ENCODE data around the gene LARGE1.
"Not testable (repeated sequence)": the region's sequence is repeated elsewhere in the genome, so short reads cannot be mapped to it uniquely, and the experiment has no call there.

LARGE1 gene

GRCh38 chr22:33584152-33584551, 336.1 kb downstream of the LARGE1 start:
- no peak for DNase-seq

GRCh38 chr22:33582822-33583400, 337.4 kb downstream of the LARGE1 start:
- no peak for DNase-seq

- no peak for DNase-seq
Measured at GRCh38 chr22:33580310-33580709, 340.0 kb downstream of the LARGE1 start.

- DNase-seq = peak; percentile 61
Measured at GRCh38 chr22:33579448-33580093, 340.7 kb downstream of the LARGE1 start.

DNA sequence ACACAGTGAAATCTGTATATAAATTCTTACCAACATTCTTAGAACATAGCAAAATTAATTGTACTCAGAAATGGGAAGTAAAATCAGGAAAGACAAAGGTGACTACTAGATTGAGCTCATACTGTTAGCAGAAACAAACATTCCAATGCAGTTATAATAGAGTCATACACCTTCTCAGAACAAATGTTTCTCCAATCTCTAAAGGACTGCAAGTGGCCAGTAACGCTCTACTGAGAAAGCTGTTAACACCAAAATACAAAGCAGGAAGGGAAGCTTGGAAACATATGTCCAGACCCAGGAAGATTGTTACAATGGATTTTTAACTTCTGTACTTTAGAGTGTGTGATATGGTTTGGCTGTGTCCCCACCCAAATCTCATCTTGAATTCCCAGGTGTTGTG, 341.5 kb downstream of the LARGE1 start:
- no peak for DNase-seq

- no peak for DNase-seq
Measured at GRCh38 chr22:33577862-33578411, 342.3 kb downstream of the LARGE1 start.

DNA sequence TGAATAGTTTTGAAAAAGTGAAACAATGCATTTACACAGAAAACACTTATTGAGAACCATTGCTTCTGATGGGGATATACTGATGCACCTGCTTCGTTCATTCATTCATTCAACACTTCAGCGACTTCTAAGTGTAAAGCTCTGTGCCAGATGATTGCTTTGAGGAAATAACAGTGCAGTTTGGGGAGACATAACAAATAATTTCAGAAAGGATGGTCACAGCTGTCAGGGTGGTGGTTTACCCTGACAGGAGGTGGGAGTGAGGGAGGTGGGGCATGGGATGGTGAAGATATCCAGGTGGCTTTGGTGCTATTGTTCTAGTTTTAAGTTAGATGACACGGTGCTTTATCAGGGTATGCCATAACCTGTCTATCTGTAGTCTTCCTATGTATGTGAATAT, 344.1 kb downstream of the LARGE1 start:
- DNase-seq = no peak

- no peak for DNase-seq
Measured at GRCh38 chr22:33575771-33576170, 344.5 kb downstream of the LARGE1 start.

- no peak for DNase-seq
Measured at GRCh38 chr22:33575041-33575440, 345.2 kb downstream of the LARGE1 start.

DNA sequence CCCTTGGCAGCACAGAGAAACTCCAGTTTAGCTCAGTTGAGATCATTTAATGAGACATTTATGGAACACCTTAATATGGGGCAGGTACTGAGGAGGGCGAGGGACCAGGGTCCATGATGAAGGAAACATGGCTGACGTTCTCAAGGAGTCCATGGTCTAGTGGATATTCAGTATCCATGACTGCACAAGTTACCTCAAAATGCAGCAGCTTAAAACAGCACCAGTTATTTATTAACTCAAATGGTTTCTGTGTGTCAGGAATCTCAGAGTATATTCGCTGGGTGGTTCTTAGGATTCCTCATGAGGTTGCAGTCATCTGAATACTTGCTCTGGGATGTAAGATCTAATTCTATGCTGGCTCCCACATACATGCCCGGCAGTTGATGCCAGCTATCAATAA, 346.8 kb downstream of the LARGE1 start:
- no peak for DNase-seq

DNA sequence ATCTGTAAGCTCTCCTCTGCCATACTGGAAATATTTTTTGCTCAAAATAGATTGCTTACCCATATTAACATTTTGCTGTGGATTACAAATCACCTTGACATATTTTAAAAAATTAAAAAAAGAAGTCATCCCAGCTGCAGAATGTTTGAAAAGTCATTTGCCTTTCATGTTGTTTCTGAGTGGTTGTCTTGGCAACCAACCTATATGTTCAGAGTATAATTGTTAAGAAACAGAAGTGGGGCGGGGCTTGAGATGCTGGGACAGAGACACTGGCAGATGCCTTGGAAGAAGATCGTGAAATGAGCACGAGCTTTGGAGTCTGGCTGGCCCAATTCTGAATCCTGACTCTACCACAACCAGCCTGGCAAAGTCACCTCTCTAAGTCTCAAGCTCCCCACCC, 348.2 kb downstream of the LARGE1 start:
- no peak for DNase-seq

- DNase-seq = no peak
Measured at GRCh38 chr22:33570110-33570509, 350.2 kb downstream of the LARGE1 start.

DNA sequence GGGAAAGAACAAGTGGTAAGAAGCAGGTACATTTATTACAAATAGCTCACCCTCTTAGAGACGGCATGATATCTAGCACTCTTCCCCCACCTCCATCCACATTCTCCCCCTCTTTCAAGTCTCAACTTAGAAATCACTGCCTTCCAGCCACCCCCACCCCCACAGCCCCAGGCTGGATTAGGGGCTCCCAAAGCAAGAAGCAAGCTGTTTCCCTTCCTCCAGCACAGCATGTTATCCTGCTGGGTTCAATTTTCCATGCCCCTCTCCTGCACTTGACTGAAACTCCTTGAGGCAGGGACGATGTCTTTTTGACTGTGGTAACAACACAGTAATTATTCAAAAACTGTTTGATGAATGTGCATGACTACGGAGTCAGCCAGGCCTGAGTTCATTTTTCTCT, 350.7 kb downstream of the LARGE1 start:
- DNase-seq = no peak

GRCh38 chr22:33569018-33569417, 351.3 kb downstream of the LARGE1 start:
- no peak for DNase-seq

GRCh38 chr22:33566495-33566894, 353.8 kb downstream of the LARGE1 start:
- DNase-seq = not testable (repeated sequence)

DNA sequence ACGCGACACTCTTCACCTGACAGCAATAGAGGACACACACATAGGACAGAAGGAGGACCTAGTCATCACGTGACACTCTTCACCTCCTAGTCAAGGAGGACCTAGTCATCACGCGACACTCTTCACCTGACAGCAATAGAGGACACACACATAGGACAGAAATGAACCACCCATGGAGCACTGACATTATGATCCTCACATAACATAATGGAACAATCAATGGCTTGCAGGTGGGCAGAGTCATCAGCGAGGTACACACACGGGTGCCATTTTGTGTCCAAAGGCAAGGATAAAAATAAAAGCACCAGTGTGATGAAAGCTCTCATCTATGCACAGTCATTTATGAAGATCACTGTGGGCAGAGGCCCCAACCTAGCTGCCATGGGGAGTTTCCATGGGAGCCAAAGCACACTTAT, 354.7 kb downstream of the LARGE1 start:
- no peak for DNase-seq

- no peak for DNase-seq
Measured at GRCh38 chr22:33564683-33565082, 355.6 kb downstream of the LARGE1 start.

DNA sequence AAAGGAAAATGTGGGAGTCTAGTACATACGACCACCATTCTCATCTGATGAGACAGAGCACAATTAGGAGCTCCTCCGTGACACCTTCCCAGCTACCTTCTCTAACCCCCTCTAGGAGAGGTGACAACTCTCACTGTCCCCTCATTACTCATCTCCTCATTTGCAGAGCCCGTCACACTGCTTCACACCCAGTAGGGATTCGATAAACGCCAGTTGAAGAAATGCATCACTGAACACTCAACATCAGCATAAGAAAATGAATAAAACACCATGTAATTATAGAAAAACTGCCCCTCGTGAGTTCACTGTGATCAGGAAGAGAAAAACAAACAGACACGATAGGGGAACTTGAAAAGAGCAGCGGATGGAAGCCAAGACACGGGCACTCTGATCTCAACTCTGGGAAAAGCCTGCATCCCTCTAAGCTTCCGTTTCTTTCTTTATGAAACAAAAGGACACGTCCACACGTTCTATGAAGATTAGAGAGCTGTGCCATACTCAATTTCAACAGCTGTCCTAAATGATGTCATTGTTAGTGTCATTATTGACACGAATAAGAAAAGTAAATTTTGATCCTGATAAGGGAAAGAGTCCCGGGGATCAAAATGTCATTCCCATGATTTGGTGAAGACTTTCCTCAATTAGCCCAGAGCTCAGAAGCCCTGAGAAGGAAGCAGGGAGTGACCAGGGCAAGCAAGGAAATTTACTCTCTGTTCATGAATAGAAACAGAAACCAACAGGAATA, 356.9 kb downstream of the LARGE1 start:
- DNase-seq = no peak

DNA sequence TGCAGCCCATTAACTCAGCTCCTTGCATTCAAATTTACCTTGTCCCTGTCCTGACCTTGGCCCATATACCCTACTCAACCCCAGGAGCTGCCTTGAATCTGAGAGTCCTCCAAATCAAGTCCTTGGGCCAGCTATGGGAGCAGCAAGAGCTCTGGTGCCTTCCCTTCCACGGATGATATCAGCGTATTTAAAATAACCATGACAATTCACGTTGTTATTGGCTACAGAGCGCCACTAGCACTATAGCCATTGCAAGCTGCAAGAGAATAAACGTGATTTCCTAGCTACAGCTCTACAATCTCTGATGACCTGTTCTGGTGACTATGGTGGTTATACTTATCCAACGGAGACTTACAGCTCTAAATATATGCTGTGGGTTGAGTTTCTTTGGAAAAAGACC, 357.8 kb downstream of the LARGE1 start:
- no peak for DNase-seq

DNA sequence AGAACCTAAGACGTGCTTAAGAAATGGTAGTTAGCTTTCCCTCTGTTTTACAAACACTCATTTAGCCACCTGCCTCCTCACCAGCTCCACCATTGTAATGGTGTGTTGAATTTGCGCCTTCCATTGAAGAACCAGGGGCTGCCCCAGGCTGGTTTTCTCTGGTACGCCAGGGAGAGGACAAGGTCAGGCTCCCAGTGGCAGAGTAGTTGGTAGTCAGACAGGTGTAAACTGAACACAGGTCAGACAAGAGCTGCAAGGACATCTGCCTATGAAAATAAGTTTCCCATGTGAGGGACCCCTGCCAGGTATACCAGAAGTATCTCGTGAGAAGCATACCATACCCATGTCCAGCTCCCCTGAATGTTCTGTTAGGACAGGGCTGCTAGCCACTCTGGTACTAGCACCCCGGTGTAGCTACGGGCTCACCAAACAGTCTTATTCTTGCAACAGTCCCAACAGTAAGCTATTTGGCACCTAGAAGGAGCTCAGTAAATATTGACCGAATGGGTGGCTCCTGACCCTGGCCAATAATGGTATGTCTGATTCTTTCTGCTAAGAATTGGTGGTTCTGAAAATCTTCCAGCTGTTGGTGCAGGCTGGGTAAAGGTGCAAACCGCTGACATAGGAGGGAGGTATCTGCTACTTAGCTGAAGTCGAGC, 359.0 kb downstream of the LARGE1 start:
- DNase-seq = no peak

DNA sequence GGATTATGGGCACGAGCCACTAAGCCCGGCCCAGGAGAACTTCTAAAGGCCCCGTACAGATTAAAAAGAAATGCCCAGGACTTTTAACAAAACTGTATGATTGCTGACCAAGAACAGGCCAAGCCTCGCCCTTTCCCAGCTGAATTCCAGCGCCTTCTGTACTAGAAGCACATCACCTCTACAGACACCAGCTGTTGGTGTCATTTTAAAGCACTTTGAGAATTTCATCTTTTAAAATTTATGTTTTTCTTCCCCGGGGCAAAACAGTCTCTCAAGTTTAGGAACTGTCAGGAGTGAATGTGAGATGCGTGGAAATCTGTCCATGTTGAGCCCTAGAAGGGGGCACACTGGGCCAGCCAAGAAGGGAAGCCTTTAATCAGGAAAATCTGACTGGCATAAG, 362.4 kb downstream of the LARGE1 start:
- DNase-seq = no peak

GRCh38 chr22:33555814-33556522, 364.3 kb downstream of the LARGE1 start:
- no peak for DNase-seq

GRCh38 chr22:33553493-33553892, 366.8 kb downstream of the LARGE1 start:
- peak; percentile 9 for DNase-seq
